Kidney (tissue), 14 donors: ENCODE results near the gene AGFG2. TPM values are rescaled to one million over a fixed set of nuclear protein-coding genes. Genes with fewer than 3 reads are reported as not detected.
"Not testable (repeated sequence)": the region's sequence is repeated elsewhere in the genome, so short reads cannot be mapped to it uniquely, and the experiment has no call there.

Experiments used
- DNase-seq, 5 donors: peaks; one replicate each; pipeline ENCODE4 v3.0.0-alpha.2; 2013 to 2020
- FAIRE-seq: peaks from 2 replicates; lab custom pipeline; 2012; peaks lifted over from hg19 to GRCh38; lab: Jason Lieb, UNC
- H3K27ac ChIP-seq, 2 donors: one replicate each; pipeline ENCODE4 v1.7.0; 2013; ENCODE audit warnings: low read depth in 2 of 2, low read length in 2 of 2, inconsistent platforms in 1 of 2
- H3K27me3 ChIP-seq: one replicate; pipeline ENCODE4 v1.7.1; 2013; ENCODE audit warnings: low read length, inconsistent platforms; ENCODE audit not compliant: control insufficient read depth, insufficient read depth
- H3K36me3 ChIP-seq, 3 donors: one replicate each; pipeline versions ENCODE4 v1.7.0 to v1.7.1; 2013; ENCODE audit warnings: low read length in 3 of 3, control low read depth in 1 of 3, inconsistent platforms in 1 of 3; ENCODE audit not compliant: insufficient read depth in 3 of 3, control insufficient read depth in 2 of 3
- H3K4me1 ChIP-seq, 3 donors: one replicate each; pipeline versions ENCODE4 v1.7.0 to v1.7.1; 2013; ENCODE audit warnings: low read length in 3 of 3, inconsistent platforms in 1 of 3, low read depth in 1 of 3; ENCODE audit not compliant: control insufficient read depth in 2 of 3, insufficient read depth in 2 of 3
- H3K4me3 ChIP-seq, 3 donors: one replicate each; pipeline versions ENCODE4 v1.7.0 to v1.8.1; 2013; ENCODE audit warnings: low read length in 3 of 3, control low read depth in 1 of 3, inconsistent platforms in 1 of 3
- H3K9ac ChIP-seq, 3 donors: one replicate each; pipeline versions ENCODE4 v1.7.0 to v1.7.1; 2013; ENCODE audit warnings: low read length in 3 of 3, control low read depth in 1 of 3, inconsistent platforms in 1 of 3
- H3K9me3 ChIP-seq, 3 donors: one replicate each; pipeline versions ENCODE4 v1.7.0 to v1.7.1; 2013; ENCODE audit warnings: low read length in 3 of 3, control low read depth in 1 of 3, inconsistent platforms in 1 of 3; ENCODE audit not compliant: control insufficient read depth in 2 of 3, insufficient read depth in 1 of 3
- CTCF ChIP-seq: IDR thresholded peaks from 3 replicates; pipeline ENCODE4 v1.5.1; 2012; ENCODE audit warnings: mild to moderate bottlenecking, moderate library complexity, borderline replicate concordance; ENCODE audit not compliant: insufficient read depth; ENCODE audit errors: extremely low read depth
- intact Hi-C: fragments of 100-400 bp; cut with DNase I; formaldehyde crosslinking; loops from one replicate; pipeline ENCODE4 v1.11.1; 2022
- polyA plus RNA-seq: library from polyadenylated mRNA; stranded (reverse); fragments of 350-450 nt; fragmentation: Illumina TruSeq; extraction: RNeasy Lipid Tissue Mini Kit (QIAGEN cat#74804); gene quantifications from one replicate; pipeline ENCODE4 v1.2.3, GENCODE V29; 2014; ENCODE audit warnings: low read depth, low replicate concordance; ENCODE audit not compliant: insufficient read depth
- total RNA-seq: library from RNA; stranded (reverse); fragmentation: NEBNext Ultra II Directional; extraction: Animal tissue kit (Norgen Biotek cat#: 25700); gene quantifications from one replicate; pipeline ENCODE4 v1.2.1, GENCODE V29; 2021
- donor health status: control.
- donor health status: control.
- donor health status: control.
- donor health status: control.
- donor health status: control.
- donor health status: DM: yes; HTN: yes; CAD: no.
- donor health status: Normal renal cell carcinoma (clear cell type).

AGFG2 gene
- total and polyA plus RNA-seq, 2 donors from 2014 or later = 24.3 to 37.3 TPM

GRCh38 chr7:100496509-100496908, 42.5 kb upstream of the AGFG2 start:
- Histone ChIP-seq H3K27ac (no peak overlapping the region), H3K36me3 (no peaks in the 10 kb centered on the region), H3K27me3 (no peaks in the 10 kb centered on the region), H3K4me3 (no peak overlapping the region), H3K9ac (no peak overlapping the region), H3K9me3 (no peaks in the 10 kb centered on the region), H3K4me1 (peaks cover 0 to 5% (median 0%) of the 10 kb centered on the region in 3 donors)
- DNase-seq (no peak), FAIRE-seq (no peak)
- no peak for TF ChIP-seq CTCF
- intact Hi-C loops = no loop called here

GRCh38 chr7:100500743-100501142, 38.3 kb upstream of the AGFG2 start:
- H3K9me3 ChIP-seq, FAIRE-seq: not testable (repeated sequence)

GRCh38 chr7:100504031-100504430, 35.0 kb upstream of the AGFG2 start:
- FAIRE-seq, H3K4me1 ChIP-seq, H3K9ac ChIP-seq, intact Hi-C loops, H3K27me3 ChIP-seq, H3K36me3 ChIP-seq, DNase-seq, H3K27ac ChIP-seq, H3K9me3 ChIP-seq, H3K4me3 ChIP-seq: not testable (repeated sequence)

More at GRCh38 chr7:100500743-100501142, 38.3 kb upstream of the AGFG2 start:
- DNase-seq, H3K36me3 ChIP-seq, intact Hi-C loops, H3K9ac ChIP-seq, H3K27me3 ChIP-seq, H3K4me1 ChIP-seq, H3K4me3 ChIP-seq, H3K27ac ChIP-seq: not testable (repeated sequence)

GRCh38 chr7:100504887-100505611, 34.0 kb upstream of the AGFG2 start:
- intact Hi-C loops = no loop called here
- H3K27me3 ChIP-seq = no peaks in the 10 kb centered on the region
- H3K4me3 ChIP-seq = no peak overlapping the region
- no peaks in the 10 kb centered on the region for H3K9me3 ChIP-seq
- FAIRE-seq (no peak), DNase-seq (no peak)
- H3K9ac ChIP-seq = no peak overlapping the region
- no peak overlapping the region for H3K27ac ChIP-seq
- no peak for TF ChIP-seq CTCF
- H3K4me1 ChIP-seq = no peaks in the 10 kb centered on the region
- H3K36me3 ChIP-seq = no peaks in the 10 kb centered on the region
